A549 (cell line): Measurements from ENCODE around the gene UCHL5. TPM values are rescaled to one million over a fixed set of nuclear protein-coding genes. Genes with fewer than 3 reads are reported as not detected.
"Not testable (repeated sequence)": the region's sequence is repeated elsewhere in the genome, so short reads cannot be mapped to it uniquely, and the experiment has no call there.

ENCODE experiments used
- ATAC-seq, 2 experiments: fragments of 200-7000 bp in 1 of 2; fragments of >200 bp in 1 of 2; cut with Nextera tagmentation in 1 of 2; cut with Tn5 transposase in 1 of 2; 3 replicates each; pipeline versions ENCODE4 v1.8.0 to v1.9.1; 2018 to 2020; ENCODE audit warnings: mild to moderate bottlenecking in 1 of 2, moderate library complexity in 1 of 2
- CTCF ChIA-PET: fragments of 300-600 bp; sonication (Branson Sonifier 250); formaldehyde crosslinking; extraction: SDS; loops from one replicate; lab custom pipeline; 2021; ENCODE audit warnings: antibody characterized with exemption, inconsistent platforms; lab: Yijun Ruan, JAX
- POLR2A ChIA-PET: fragments of 350-600 bp; formaldehyde crosslinking; extraction: SDS; loops from one replicate; lab custom pipeline; 2021; ENCODE audit warnings: antibody characterized with exemption, inconsistent platforms; lab: Yijun Ruan, JAX
- DNase-seq, 2 experiments: peaks; one replicate each; pipeline versions ENCODE4 v3.0.0 to v3.0.0-alpha.2; 2011 to 2016; ENCODE audit warnings: low read depth in 1 of 2, low spot score in 1 of 2
- FAIRE-seq: peaks from 2 replicates; lab custom pipeline; 2011; peaks lifted over from hg19 to GRCh38; lab: Jason Lieb, UNC
- H3K27ac ChIP-seq, 2 experiments: fragments of >200 bp; sonication (Bioruptor Twin); formaldehyde crosslinking; 3 replicates each; pipeline ENCODE4 v1.5.1; 2016 to 2017
- H3K4me1 ChIP-seq: fragments of >200 bp; sonication (Bioruptor Twin); formaldehyde crosslinking; 3 replicates; pipeline ENCODE4 v1.6.1; 2016
- H3K4me2 ChIP-seq: fragments of >200 bp; sonication (Bioruptor Twin); formaldehyde crosslinking; 3 replicates; pipeline ENCODE4 v1.6.1; 2016
- H3K4me3 ChIP-seq: fragments of >200 bp; sonication (Bioruptor Twin); formaldehyde crosslinking; 3 replicates; pipeline ENCODE4 v1.5.1; 2016
- H3K9me3 ChIP-seq: fragments of >200 bp; sonication (Bioruptor Twin); formaldehyde crosslinking; 3 replicates; pipeline ENCODE4 v1.6.1; 2016
- BHLHE40 ChIP-seq: IDR thresholded peaks from 2 replicates; pipeline ENCODE4 v1.6.1; 2012; ENCODE audit warnings: low read depth, low read length, inconsistent platforms
- EHF ChIP-seq: fragments of 250-450 bp; sonication (Bioruptor Pico); IDR thresholded peaks from 2 replicates; pipeline ENCODE4 v1.5.0; 2020; ENCODE audit warnings: mild to moderate bottlenecking
- EP300 ChIP-seq, 2 experiments: fragments of >200 bp; sonication (Bioruptor Twin); formaldehyde crosslinking; IDR thresholded peaks; 2 replicates in 1 of 2; 3 replicates in 1 of 2; pipeline ENCODE4 v1.6.1; 2016 to 2017
- FOSL2 ChIP-seq, 2 experiments: fragments of 450-650 bp in 1 of 2; fragments of >200 bp in 1 of 2; sonication (Bioruptor Twin) in 1 of 2; formaldehyde crosslinking; IDR thresholded peaks; 2 replicates each; pipeline versions ENCODE4 v1.5.0 to v1.6.1; 2016 to 2020; ENCODE audit warnings: mild to moderate bottlenecking in 1 of 2, moderate library complexity in 1 of 2
- FOXS1 ChIP-seq: fragments of 250-450 bp; sonication (Bioruptor Pico); IDR thresholded peaks from 2 replicates; pipeline ENCODE4 v1.5.0; 2020; ENCODE audit warnings: mild to moderate bottlenecking, moderate library complexity
- HEYL ChIP-seq: fragments of 250-450 bp; sonication (Bioruptor Pico); IDR thresholded peaks from 2 replicates; pipeline ENCODE4 v1.8.0; 2021; ENCODE audit warnings: mild to moderate bottlenecking, moderate library complexity
- HOXB13 ChIP-seq: fragments of 250-450 bp; sonication (Bioruptor Pico); IDR thresholded peaks from 2 replicates; pipeline ENCODE4 v1.5.0; 2020; ENCODE audit warnings: low read depth, mild to moderate bottlenecking, moderate library complexity
- KDM5A ChIP-seq: fragments of 200-600 bp; sonication (generic); IDR thresholded peaks from 2 replicates; pipeline ENCODE4 v1.6.1; 2016; ENCODE audit warnings: antibody characterized with exemption, mild to moderate bottlenecking
- MAFK ChIP-seq: fragments of 450-650 bp; IDR thresholded peaks from 2 replicates; pipeline ENCODE4 v1.6.1; 2014; ENCODE audit not compliant: partially characterized antibody
- POLR2A ChIP-seq: IDR thresholded peaks from 2 replicates; pipeline ENCODE4 v1.6.1; 2012; ENCODE audit warnings: mild to moderate bottlenecking, low read length
- POLR2AphosphoS2 ChIP-seq: conservative IDR thresholded peaks from 2 replicates; pipeline ENCODE4 v1.6.1; 2012; ENCODE audit warnings: low read length, improper control_type of control experiment, inconsistent platforms
- RAD21 ChIP-seq, 2 experiments: fragments of >200 bp in 1 of 2; sonication (Bioruptor Twin) in 1 of 2; formaldehyde crosslinking in 1 of 2; IDR thresholded peaks in 1 of 2; conservative IDR thresholded peaks in 1 of 2; 2 replicates in 1 of 2; 3 replicates in 1 of 2; pipeline ENCODE4 v1.6.1; 2012 to 2018; ENCODE audit warnings: inconsistent platforms in 1 of 2
- RARB ChIP-seq: fragments of 250-450 bp; sonication (Bioruptor Pico); IDR thresholded peaks from 2 replicates; pipeline ENCODE4 v1.8.0; 2021; ENCODE audit warnings: mild to moderate bottlenecking, moderate library complexity
- RCOR1 ChIP-seq: fragments of 150-350 bp; IDR thresholded peaks from 2 replicates; pipeline ENCODE4 v1.6.1; 2014; ENCODE audit warnings: antibody characterized with exemption, low read length, low read depth
- WGBS: methylation state at CpG from one replicate; pipeline ENCODE4 v1.1.6; 2017; ENCODE audit errors: missing lambda C conversion rate; 5-methylcytosine and 5-hydroxymethylcytosine counted together
- polyA plus RNA-seq, 4 experiments: library from polyadenylated mRNA; depleted of rRNA in 3 of 4; stranded (reverse); fragments of >200 nt; fragmentation: RNase III in 1 of 4; extraction: RNeasy Plus Mini Kit Qiagen cat#74134 plus additional on column Dnase treatment in 1 of 4; gene quantifications; 2 replicates in 3 of 4; 3 replicates in 1 of 4; pipeline ENCODE4 v1.2.3, GENCODE V29; 2011 to 2017
- TF ChIP-seq, protein P1 (sequence below): fragments of 200-600 bp; sonication (generic); IDR thresholded peaks from 2 replicates; pipeline ENCODE4 v1.6.1; 2016; ENCODE audit warnings: antibody characterized with exemption, mild to moderate bottlenecking, moderate library complexity
- TF ChIP-seq, protein P2 (sequence below): IDR thresholded peaks from 2 replicates; pipeline ENCODE4 v1.6.1; 2012

The UCHL5 gene
- polyA plus RNA-seq, 2 of the 4 experiments (the other 2 are of a cell fraction), result 53.0 to 68.3 TPM

DNA sequence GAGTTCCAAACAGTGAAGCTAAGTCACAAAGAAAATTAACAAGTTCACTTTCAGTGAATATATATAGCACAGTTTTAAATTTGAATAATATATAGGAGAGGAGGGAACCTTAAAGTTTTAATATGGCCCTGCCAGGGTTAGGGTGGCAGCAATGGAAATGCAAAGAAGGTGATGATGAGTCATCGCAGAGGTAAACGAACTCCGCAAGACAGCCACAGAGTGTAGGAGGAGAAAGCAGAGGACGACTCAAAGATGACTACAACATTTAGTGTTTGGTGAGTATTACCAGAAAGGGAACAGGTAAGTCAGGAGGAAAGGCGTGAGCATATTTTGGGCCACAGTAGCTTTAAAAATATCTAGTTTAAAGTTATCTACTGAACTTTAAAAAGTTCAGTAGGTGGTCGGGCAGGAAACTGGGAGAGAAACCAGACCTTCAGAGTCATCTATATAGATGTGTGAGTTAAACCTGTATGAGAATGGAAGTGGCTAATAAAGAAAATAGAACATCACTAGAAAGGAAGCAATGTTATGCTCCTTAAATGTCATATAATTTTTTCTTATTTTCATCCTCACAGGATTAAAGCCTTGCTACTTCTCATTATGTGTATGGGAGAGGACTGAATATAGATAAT is 75.7 kb downstream of the UCHL5 start:
- Histone ChIP-seq H3K4me1 (no peaks in the 10 kb centered on the region), H3K4me2 (no peak overlapping the region)

DNA sequence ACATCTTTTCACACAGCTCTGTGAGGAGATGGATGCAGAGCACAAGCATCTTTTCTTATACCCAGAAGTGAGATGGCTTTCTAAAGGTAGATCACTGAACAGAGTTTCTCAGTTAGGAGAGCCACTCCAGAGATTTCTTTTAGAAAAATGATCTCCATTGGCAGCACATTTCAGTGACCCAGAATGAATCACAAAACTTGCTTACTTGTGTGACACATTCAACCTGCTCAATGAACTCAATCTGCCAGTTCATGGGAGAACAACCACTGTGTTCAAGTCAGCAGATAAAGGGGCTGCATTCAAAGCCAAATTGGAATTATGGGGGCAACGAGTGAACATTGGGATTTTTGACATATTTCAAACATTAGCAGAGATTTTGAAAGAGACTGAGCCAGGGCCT is 78.3 kb downstream of the UCHL5 start:
- H3K9me3 ChIP-seq, result no peaks in the 10 kb centered on the region
- POLR2A ChIA-PET, result no interaction called here
- no peak for FAIRE-seq
- no peak overlapping the region for H3K27ac ChIP-seq
- no peak for TF ChIP-seq MAFK
- TF ChIP-seq, protein P1, sequence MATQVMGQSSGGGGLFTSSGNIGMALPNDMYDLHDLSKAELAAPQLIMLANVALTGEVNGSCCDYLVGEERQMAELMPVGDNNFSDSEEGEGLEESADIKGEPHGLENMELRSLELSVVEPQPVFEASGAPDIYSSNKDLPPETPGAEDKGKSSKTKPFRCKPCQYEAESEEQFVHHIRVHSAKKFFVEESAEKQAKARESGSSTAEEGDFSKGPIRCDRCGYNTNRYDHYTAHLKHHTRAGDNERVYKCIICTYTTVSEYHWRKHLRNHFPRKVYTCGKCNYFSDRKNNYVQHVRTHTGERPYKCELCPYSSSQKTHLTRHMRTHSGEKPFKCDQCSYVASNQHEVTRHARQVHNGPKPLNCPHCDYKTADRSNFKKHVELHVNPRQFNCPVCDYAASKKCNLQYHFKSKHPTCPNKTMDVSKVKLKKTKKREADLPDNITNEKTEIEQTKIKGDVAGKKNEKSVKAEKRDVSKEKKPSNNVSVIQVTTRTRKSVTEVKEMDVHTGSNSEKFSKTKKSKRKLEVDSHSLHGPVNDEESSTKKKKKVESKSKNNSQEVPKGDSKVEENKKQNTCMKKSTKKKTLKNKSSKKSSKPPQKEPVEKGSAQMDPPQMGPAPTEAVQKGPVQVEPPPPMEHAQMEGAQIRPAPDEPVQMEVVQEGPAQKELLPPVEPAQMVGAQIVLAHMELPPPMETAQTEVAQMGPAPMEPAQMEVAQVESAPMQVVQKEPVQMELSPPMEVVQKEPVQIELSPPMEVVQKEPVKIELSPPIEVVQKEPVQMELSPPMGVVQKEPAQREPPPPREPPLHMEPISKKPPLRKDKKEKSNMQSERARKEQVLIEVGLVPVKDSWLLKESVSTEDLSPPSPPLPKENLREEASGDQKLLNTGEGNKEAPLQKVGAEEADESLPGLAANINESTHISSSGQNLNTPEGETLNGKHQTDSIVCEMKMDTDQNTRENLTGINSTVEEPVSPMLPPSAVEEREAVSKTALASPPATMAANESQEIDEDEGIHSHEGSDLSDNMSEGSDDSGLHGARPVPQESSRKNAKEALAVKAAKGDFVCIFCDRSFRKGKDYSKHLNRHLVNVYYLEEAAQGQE, result no peak
- TF ChIP-seq HOXB13 (CRISPR knock-in tag), result no peak
- TF ChIP-seq RARB (CRISPR knock-in tag), result no peak
- TF ChIP-seq HEYL (CRISPR knock-in tag), result no peak
- no peak for TF ChIP-seq RCOR1
- TF ChIP-seq EHF (CRISPR knock-in tag), result no peak
- no peak for TF ChIP-seq POLR2A
- TF ChIP-seq, protein P2, sequence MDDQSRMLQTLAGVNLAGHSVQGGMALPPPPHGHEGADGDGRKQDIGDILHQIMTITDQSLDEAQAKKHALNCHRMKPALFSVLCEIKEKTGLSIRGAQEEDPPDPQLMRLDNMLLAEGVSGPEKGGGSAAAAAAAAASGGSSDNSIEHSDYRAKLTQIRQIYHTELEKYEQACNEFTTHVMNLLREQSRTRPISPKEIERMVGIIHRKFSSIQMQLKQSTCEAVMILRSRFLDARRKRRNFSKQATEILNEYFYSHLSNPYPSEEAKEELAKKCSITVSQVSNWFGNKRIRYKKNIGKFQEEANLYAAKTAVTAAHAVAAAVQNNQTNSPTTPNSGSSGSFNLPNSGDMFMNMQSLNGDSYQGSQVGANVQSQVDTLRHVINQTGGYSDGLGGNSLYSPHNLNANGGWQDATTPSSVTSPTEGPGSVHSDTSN, result no peak
- TF ChIP-seq FOXS1 (CRISPR knock-in tag), result no peak
- no peak for TF ChIP-seq KDM5A
- TF ChIP-seq RAD21 (conservative IDR thresholded peaks at IDR 0.05 in 1 of 2, IDR thresholded peaks at IDR 0.05 in 1 of 2), result no peak
- 39% methylated on average over 1 of the region's 1 CpG for WGBS
- no peaks in the 10 kb centered on the region for H3K4me1 ChIP-seq
- H3K4me2 ChIP-seq, result no peak overlapping the region
- H3K4me3 ChIP-seq, result no peak overlapping the region
- ATAC-seq, result no peak
- CTCF ChIA-PET, result interaction anchor here (0.9 kb wide), 1 partner anchor 173 kb away, joined by 3 read pairs; no protein-coding TSS in a partner anchor
- no peak for DNase-seq

More for the DNA sequence above, 75.7 kb downstream of the UCHL5 start:
- H3K27ac ChIP-seq, result no peak overlapping the region
- ChIA-PET POLR2A (no interaction called here), CTCF (interaction anchor here (0.9 kb wide), 1 partner anchor 151 kb away, joined by 3 read pairs; no protein-coding TSS in a partner anchor)
- DNase-seq, result no peak
- FAIRE-seq, result no peak
- 65% methylated on average over 6 of the region's 6 CpGs for WGBS
- H3K9me3 ChIP-seq, result no peaks in the 10 kb centered on the region
- TF ChIP-seq EP300 (IDR thresholded peaks at IDR 0.05), result no peak
- TF ChIP-seq FOSL2 (IDR thresholded peaks at IDR 0.05), result no peak
- peak; percentile 75 for TF ChIP-seq FOSL2 (CRISPR knock-in tag; IDR thresholded peaks at IDR 0.05)
- H3K4me3 ChIP-seq, result no peak overlapping the region
- no peak for ATAC-seq

DNA sequence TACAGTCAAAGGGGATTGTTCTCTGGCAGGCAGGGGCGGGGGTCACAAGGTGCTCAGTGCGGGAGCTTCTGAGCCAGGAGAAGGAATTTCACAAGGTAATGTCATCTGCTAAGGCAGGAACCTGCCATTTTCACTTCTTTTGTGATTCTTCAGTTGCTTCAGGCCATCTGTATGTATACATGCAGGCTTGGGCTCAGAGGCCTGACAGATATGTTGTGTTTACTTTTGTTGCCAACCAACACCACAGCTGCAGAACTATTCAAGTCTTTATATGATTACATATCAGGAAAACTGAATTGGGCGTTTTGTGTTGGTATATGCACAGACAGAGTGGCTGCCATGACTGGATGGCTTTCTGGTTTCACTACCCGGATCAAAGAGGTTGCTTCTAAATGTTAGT is 78.8 kb downstream of the UCHL5 start:
- 75% methylated on average over 4 of the region's 4 CpGs for WGBS
- H3K9me3 ChIP-seq, DNase-seq, H3K27ac ChIP-seq, POLR2A ChIA-PET, FAIRE-seq, H3K4me2 ChIP-seq, H3K4me3 ChIP-seq, ATAC-seq, H3K4me1 ChIP-seq: not testable (repeated sequence)
- CTCF ChIA-PET, result interaction anchor here (0.9 kb wide), 1 partner anchor 173 kb away, joined by 3 read pairs; no protein-coding TSS in a partner anchor

DNA sequence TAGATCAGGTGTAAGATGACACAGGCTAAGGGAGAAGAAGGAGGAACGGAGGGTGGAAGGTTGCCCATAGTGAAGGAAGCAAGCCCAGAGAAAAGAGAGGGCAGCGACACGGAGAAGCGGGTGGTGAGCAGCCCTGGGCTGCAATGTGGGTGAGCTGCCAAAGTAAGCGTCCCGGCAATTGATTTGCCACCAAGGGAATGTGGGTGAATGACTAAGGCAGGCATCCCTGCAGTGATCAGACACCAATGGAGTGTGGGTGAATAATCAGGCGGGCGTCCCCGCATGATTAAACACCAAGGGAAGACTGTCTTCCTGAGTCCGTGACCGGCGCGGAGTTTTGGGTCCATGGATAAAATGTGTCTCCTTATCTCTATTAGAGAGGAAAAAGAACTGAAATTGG is 79.6 kb downstream of the UCHL5 start:
- ATAC-seq (no peak), DNase-seq (no peak), FAIRE-seq (no peak)
- WGBS, result 92% methylated on average over 13 of the region's 13 CpGs
- POLR2A ChIA-PET, result no interaction called here
- Histone ChIP-seq H3K4me1 (peaks cover 6% of the 10 kb centered on the region), H3K9me3 (no peaks in the 10 kb centered on the region), H3K4me3 (no peak overlapping the region), H3K4me2 (no peak overlapping the region), H3K27ac (no peak overlapping the region)
- CTCF ChIA-PET, result no interaction called here
- TF ChIP-seq POLR2AphosphoS2 (no peak), BHLHE40 (no peak)
